Endothelial cell of umbilical vein (primary cell): Measurements from ENCODE around the gene ZDHHC3. TPM values are rescaled to one million over a fixed set of nuclear protein-coding genes. Genes with fewer than 3 reads are reported as not detected.

Experiments
- polyA plus RNA-seq, 4 experiments: library from polyadenylated mRNA; depleted of rRNA in 3 of 4; stranded (reverse) in 3 of 4; unstranded in 1 of 4; fragments of >200 nt; gene quantifications; 2 replicates each; pipeline versions ENCODE4 v1.2.1 to v1.2.3, GENCODE V29; 2011 to 2012; ENCODE audit warnings: missing spikeins in 1 of 4
- total RNA-seq: library from RNA; stranded (reverse); gene quantifications from 2 replicates; pipeline ENCODE4 v1.2.3, GENCODE V29; 2021

Gene ZDHHC3
- total and polyA plus RNA-seq, 2 donors (not counting 3 experiments of a cell fraction or from before 2014, with no cell fraction given), result 62.4 to 97.1 TPM

Other genes with a start within 250 kb of the ZDHHC3 start
- gene ZNF501, start 246.5 kb downstream of the ZDHHC3 start, total RNA-seq, result 2.9 and 3.9 TPM in 2 replicates
- 0.92 and 1.6 TPM in 2 replicates for gene ZNF501, start 246.5 kb downstream of the ZDHHC3 start, polyA plus RNA-seq
- 25.2 and 28.1 TPM in 2 replicates for gene KIAA1143, start 214.6 kb downstream of the ZDHHC3 start, total RNA-seq
- 5.4 and 6.1 TPM in 2 replicates for gene KIAA1143, start 214.6 kb downstream of the ZDHHC3 start, polyA plus RNA-seq
- gene KIF15, start 214.4 kb downstream of the ZDHHC3 start, total RNA-seq, result 20.9 and 21.6 TPM in 2 replicates
- gene KIF15, start 214.4 kb downstream of the ZDHHC3 start, polyA plus RNA-seq, result 1.6 and 2.2 TPM in 2 replicates
- 10.6 and 13.6 TPM in 2 replicates for gene TMEM42, start 114.3 kb downstream of the ZDHHC3 start, total RNA-seq
- 43.6 and 46.4 TPM in 2 replicates for gene TMEM42, start 114.3 kb downstream of the ZDHHC3 start, polyA plus RNA-seq
- 0.24 and 0.39 TPM in 2 replicates for gene TGM4, start 101.6 kb downstream of the ZDHHC3 start, total RNA-seq
- gene TGM4, start 101.6 kb downstream of the ZDHHC3 start, polyA plus RNA-seq, result 0.11 and 0.16 TPM in 2 replicates
- 44.5 and 46.2 TPM in 2 replicates for gene EXOSC7, start 70 bp upstream of the ZDHHC3 start, total RNA-seq
- gene EXOSC7, start 70 bp upstream of the ZDHHC3 start, polyA plus RNA-seq, result 35.3 and 53.8 TPM in 2 replicates
- not detected in 2 replicates for gene CLEC3B, start 50.1 kb upstream of the ZDHHC3 start, total RNA-seq
- 1.8 and 3.2 TPM in 2 replicates for gene CLEC3B, start 50.1 kb upstream of the ZDHHC3 start, polyA plus RNA-seq
- 0.22 TPM in 1 of 2 replicates, not detected in the other for gene CDCP1, start 170.2 kb upstream of the ZDHHC3 start, total RNA-seq
- 0.01 TPM in 1 of 2 replicates, not detected in the other for gene CDCP1, start 170.2 kb upstream of the ZDHHC3 start, polyA plus RNA-seq